MCF 10A (cell line): ENCODE data around the gene ATP5PF. TPM values are rescaled to one million over a fixed set of nuclear protein-coding genes. Genes with fewer than 3 reads are reported as not detected.
A peak's percentile ranks its signal among the peaks of the same experiment; 100 is the strongest.

Experiments used
- BruUV-seq: library from RNA; stranded (reverse); fragments of 400-500 nt; replicated peaks from 2 replicates; lab custom pipeline; 2021; lab: Mats Ljungman, UMichigan
- CTCF ChIA-PET: fragments of 300-600 bp; sonication (Branson Sonifier 250); formaldehyde crosslinking; extraction: SDS; loops from one replicate; lab custom pipeline; 2021; ENCODE audit warnings: antibody characterized with exemption, inconsistent platforms; lab: Yijun Ruan, JAX
- POLR2A ChIA-PET: fragments of 300-600, 350-650 bp; sonication (Branson Sonifier 250); formaldehyde crosslinking; extraction: SDS; loops from one replicate; lab custom pipeline; 2020; ENCODE audit warnings: antibody characterized with exemption, inconsistent platforms; lab: Yijun Ruan, JAX
- DNase-seq: peaks from one replicate; pipeline ENCODE4 v3.0.0-alpha.2; 2018; ENCODE audit not compliant: unreplicated experiment
- H3K27ac Mint-ChIP-seq: one replicate; pipeline ENCODE4 v1.8.0; 2022; ENCODE audit warnings: mild to moderate bottlenecking, low read depth, mixed read lengths; ENCODE audit not compliant: unreplicated experiment
- H3K27me3 Mint-ChIP-seq: one replicate; pipeline ENCODE4 v1.8.0; 2022; ENCODE audit warnings: mixed read lengths; ENCODE audit not compliant: insufficient read depth, unreplicated experiment
- H3K36me3 Mint-ChIP-seq: one replicate; pipeline ENCODE4 v1.8.0; 2022; ENCODE audit warnings: mild to moderate bottlenecking, moderate library complexity, mixed read lengths; ENCODE audit not compliant: insufficient read depth, unreplicated experiment
- H3K4me1 Mint-ChIP-seq: one replicate; pipeline ENCODE4 v1.8.0; 2022; ENCODE audit warnings: mixed read lengths; ENCODE audit not compliant: insufficient read depth, unreplicated experiment
- H3K4me3 Mint-ChIP-seq: one replicate; pipeline ENCODE4 v1.8.0; 2022; ENCODE audit warnings: mild to moderate bottlenecking, moderate library complexity, mixed read lengths; ENCODE audit not compliant: unreplicated experiment
- H3K9me3 Mint-ChIP-seq: one replicate; pipeline ENCODE4 v1.8.0; 2022; ENCODE audit warnings: mixed read lengths; ENCODE audit not compliant: unreplicated experiment
- intact Hi-C: fragments of 100-400 bp; cut with micrococcal nuclease; formaldehyde crosslinking; loops from 2 replicates; pipeline ENCODE4 v1.14.1; 2022
- total RNA-seq: library from RNA; stranded (reverse); gene quantifications from 2 replicates; pipeline ENCODE4 v1.2.3, GENCODE V29; 2022
- TF ChIP-seq, protein P1 (sequence below): fragments of 200-600 bp; IDR thresholded peaks from one replicate; pipeline ENCODE4 v1.8.0; 2022; ENCODE audit warnings: antibody characterized with exemption, mild to moderate bottlenecking; ENCODE audit not compliant: unreplicated experiment

ATP5PF gene
- total RNA-seq, 1 experiment from 2014 or later: 143 TPM

GRCh38 chr21:25710550-25710949, 24.2 kb downstream of the ATP5PF start:
- H3K4me3 Mint-ChIP-seq: no peak overlapping the region
- CTCF ChIA-PET: interaction anchor here (0.6 to 5.9 kb wide), 3 partner anchors 10 to 853 kb away, joined by 3 to 63 read pairs (median 5); no protein-coding TSS in a partner anchor
- intact Hi-C loops: no loop called here

GRCh38 chr21:25709684-25710265, 24.9 kb downstream of the ATP5PF start:
- Mint-ChIP-seq H3K27me3 (no peaks in the 10 kb centered on the region), H3K27ac (no peak overlapping the region), H3K36me3 (no peaks in the 10 kb centered on the region), H3K4me1 (no peaks in the 10 kb centered on the region), H3K9me3 (no peaks in the 10 kb centered on the region), H3K4me3 (no peak overlapping the region)
- TF ChIP-seq, protein P1, sequence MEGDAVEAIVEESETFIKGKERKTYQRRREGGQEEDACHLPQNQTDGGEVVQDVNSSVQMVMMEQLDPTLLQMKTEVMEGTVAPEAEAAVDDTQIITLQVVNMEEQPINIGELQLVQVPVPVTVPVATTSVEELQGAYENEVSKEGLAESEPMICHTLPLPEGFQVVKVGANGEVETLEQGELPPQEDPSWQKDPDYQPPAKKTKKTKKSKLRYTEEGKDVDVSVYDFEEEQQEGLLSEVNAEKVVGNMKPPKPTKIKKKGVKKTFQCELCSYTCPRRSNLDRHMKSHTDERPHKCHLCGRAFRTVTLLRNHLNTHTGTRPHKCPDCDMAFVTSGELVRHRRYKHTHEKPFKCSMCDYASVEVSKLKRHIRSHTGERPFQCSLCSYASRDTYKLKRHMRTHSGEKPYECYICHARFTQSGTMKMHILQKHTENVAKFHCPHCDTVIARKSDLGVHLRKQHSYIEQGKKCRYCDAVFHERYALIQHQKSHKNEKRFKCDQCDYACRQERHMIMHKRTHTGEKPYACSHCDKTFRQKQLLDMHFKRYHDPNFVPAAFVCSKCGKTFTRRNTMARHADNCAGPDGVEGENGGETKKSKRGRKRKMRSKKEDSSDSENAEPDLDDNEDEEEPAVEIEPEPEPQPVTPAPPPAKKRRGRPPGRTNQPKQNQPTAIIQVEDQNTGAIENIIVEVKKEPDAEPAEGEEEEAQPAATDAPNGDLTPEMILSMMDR: no peak
- intact Hi-C loops: loop anchor here (5.0 kb wide), 1 partner anchor 287 kb away; no protein-coding TSS in a partner anchor
- ChIA-PET POLR2A (no interaction called here), CTCF (interaction anchor here (0.6 to 5.9 kb wide), 4 partner anchors 25 to 101 kb away, joined by 3 to 63 read pairs (median 4); partner anchors contain the start of genes ATP5PF and GABPA)
- BruUV-seq: no TSS peak
- no peak for DNase-seq

More at GRCh38 chr21:25710550-25710949, 24.2 kb downstream of the ATP5PF start:
- TF ChIP-seq, protein P1: no peak
- H3K27me3 Mint-ChIP-seq: no peaks in the 10 kb centered on the region
- POLR2A ChIA-PET: no interaction called here
- no peaks in the 10 kb centered on the region for H3K4me1 Mint-ChIP-seq
- no peaks in the 10 kb centered on the region for H3K9me3 Mint-ChIP-seq
- no peak for DNase-seq
- H3K27ac Mint-ChIP-seq: no peak overlapping the region
- no peaks in the 10 kb centered on the region for H3K36me3 Mint-ChIP-seq
- no TSS peak for BruUV-seq

- DNase-seq: peak; percentile 57
- intact Hi-C loops: loop anchor here (1.0 to 5.0 kb wide), 2 partner anchors 100 to 286 kb away; no protein-coding TSS in a partner anchor
- H3K4me3 Mint-ChIP-seq: no peak overlapping the region
- no peaks in the 10 kb centered on the region for H3K9me3 Mint-ChIP-seq
- no peaks in the 10 kb centered on the region for H3K4me1 Mint-ChIP-seq
- no TSS peak for BruUV-seq
- no peaks in the 10 kb centered on the region for H3K27me3 Mint-ChIP-seq
- ChIA-PET CTCF (interaction anchor here (0.6 to 4.0 kb wide), 24 partner anchors 9 to 1902 kb away, joined by 3 to 54 read pairs (median 4); partner anchors contain the start of genes ATP5PF and GABPA), POLR2A (interaction anchor here (1.0 kb wide), 1 partner anchor 100 kb away, joined by 3 read pairs; no protein-coding TSS in a partner anchor)
- TF ChIP-seq, protein P1: peak; percentile 67
- H3K36me3 Mint-ChIP-seq: no peaks in the 10 kb centered on the region
- no peak overlapping the region for H3K27ac Mint-ChIP-seq
Observed at GRCh38 chr21:25708467-25709065, 26.1 kb downstream of the ATP5PF start.

- POLR2A ChIA-PET: no interaction called here
- H3K27me3 Mint-ChIP-seq: no peaks in the 10 kb centered on the region
- H3K4me3 Mint-ChIP-seq: no peak overlapping the region
- TF ChIP-seq, protein P1: no peak
- H3K9me3 Mint-ChIP-seq: no peaks in the 10 kb centered on the region
- H3K27ac Mint-ChIP-seq: no peak overlapping the region
- DNase-seq: no peak
- BruUV-seq: no TSS peak
- intact Hi-C loops: no loop called here
- CTCF ChIA-PET: interaction anchor here (1.2 kb wide), 1 partner anchor 10 kb away, joined by 5 read pairs; no protein-coding TSS in a partner anchor
- H3K36me3 Mint-ChIP-seq: no peaks in the 10 kb centered on the region
- no peaks in the 10 kb centered on the region for H3K4me1 Mint-ChIP-seq
Observed at GRCh38 chr21:25701529-25701928, 33.2 kb downstream of the ATP5PF start.
